Mucosa of descending colon (tissue), 3 donors: ENCODE results near the gene HBA1. TPM values are rescaled to one million over a fixed set of nuclear protein-coding genes. Genes with fewer than 3 reads are reported as not detected.

Experiments
- ATAC-seq: fragments of 200-7000 bp; cut with Tn5 transposase; one replicate; pipeline ENCODE4 v1.9.1; 2020; ENCODE audit warnings: mild to moderate bottlenecking, moderate library complexity
- DNase-seq, 3 donors: peaks; one replicate each; pipeline ENCODE4 v3.0.0-alpha.2; 2020
- H3K36me3 ChIP-seq: fragments of 200-600 bp; one replicate; pipeline ENCODE4 v1.8.0; 2021; ENCODE audit warnings: low read depth, mild to moderate bottlenecking
- H3K4me1 ChIP-seq: fragments of 200-600 bp; one replicate; pipeline ENCODE4 v1.8.0; 2021; ENCODE audit warnings: low read depth, mild to moderate bottlenecking
- H3K4me3 ChIP-seq: fragments of 200-600 bp; one replicate; pipeline ENCODE4 v1.8.0; 2021; ENCODE audit warnings: mild to moderate bottlenecking
- H3K9me3 ChIP-seq: fragments of 200-600 bp; one replicate; pipeline ENCODE4 v1.8.0; 2021; ENCODE audit warnings: mild to moderate bottlenecking
- intact Hi-C, 2 donors: fragments of 100-400 bp; cut with DNase I in 1 of 2; cut with micrococcal nuclease in 1 of 2; formaldehyde crosslinking; loops; one replicate each; pipeline versions ENCODE4 v1.11.0 to v1.11.1; 2022; cut with DNase I, micrococcal nuclease
- total RNA-seq, 3 donors: library from RNA; stranded (reverse); fragmentation: NEBNext Ultra II Directional in 2 of 3; extraction: Animal tissue kit (Norgen Biotek cat#: 25700) in 2 of 3; gene quantifications; one replicate each; pipeline versions ENCODE4 v1.2.1 to v1.2.4, GENCODE V29; 2021 to 2023
- TF ChIP-seq, protein P1 (sequence below): fragments of 200-600 bp; IDR thresholded peaks from one replicate; pipeline ENCODE4 v1.8.0; 2022; ENCODE audit warnings: antibody characterized with exemption, mild to moderate bottlenecking
- donor health status: DM: no; HTN: no; CAD: no; lungs with moderate emphysema.
- donor health status: DM: no; HTN: no; CAD: no.
- donor health status: DM: no; HTN: yes; CAD: no.

HBA1 gene
- total RNA-seq, 3 donors from 2014 or later: 4.3 to 8.5 TPM; not detected in 1

- no peak for ATAC-seq
- peaks cover 5% of the 10 kb centered on the region for H3K4me1 ChIP-seq
- H3K9me3 ChIP-seq: no peaks in the 10 kb centered on the region
- no peaks in the 10 kb centered on the region for H3K36me3 ChIP-seq
- intact Hi-C loops: no loop called here
- TF ChIP-seq, protein P1, sequence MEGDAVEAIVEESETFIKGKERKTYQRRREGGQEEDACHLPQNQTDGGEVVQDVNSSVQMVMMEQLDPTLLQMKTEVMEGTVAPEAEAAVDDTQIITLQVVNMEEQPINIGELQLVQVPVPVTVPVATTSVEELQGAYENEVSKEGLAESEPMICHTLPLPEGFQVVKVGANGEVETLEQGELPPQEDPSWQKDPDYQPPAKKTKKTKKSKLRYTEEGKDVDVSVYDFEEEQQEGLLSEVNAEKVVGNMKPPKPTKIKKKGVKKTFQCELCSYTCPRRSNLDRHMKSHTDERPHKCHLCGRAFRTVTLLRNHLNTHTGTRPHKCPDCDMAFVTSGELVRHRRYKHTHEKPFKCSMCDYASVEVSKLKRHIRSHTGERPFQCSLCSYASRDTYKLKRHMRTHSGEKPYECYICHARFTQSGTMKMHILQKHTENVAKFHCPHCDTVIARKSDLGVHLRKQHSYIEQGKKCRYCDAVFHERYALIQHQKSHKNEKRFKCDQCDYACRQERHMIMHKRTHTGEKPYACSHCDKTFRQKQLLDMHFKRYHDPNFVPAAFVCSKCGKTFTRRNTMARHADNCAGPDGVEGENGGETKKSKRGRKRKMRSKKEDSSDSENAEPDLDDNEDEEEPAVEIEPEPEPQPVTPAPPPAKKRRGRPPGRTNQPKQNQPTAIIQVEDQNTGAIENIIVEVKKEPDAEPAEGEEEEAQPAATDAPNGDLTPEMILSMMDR: no peak
- DNase-seq: no peak
- no peak overlapping the region for H3K4me3 ChIP-seq
Measured at GRCh38 chr16:140175-140857, 36.2 kb upstream of the HBA1 start.

- Histone ChIP-seq H3K9me3 (no peaks in the 10 kb centered on the region), H3K4me3 (no peak overlapping the region), H3K36me3 (no peaks in the 10 kb centered on the region), H3K4me1 (no peaks in the 10 kb centered on the region)
- intact Hi-C loops: no loop called here
- TF ChIP-seq, protein P1: no peak
- DNase-seq: no peak
- no peak for ATAC-seq
Measured at GRCh38 chr16:142405-142967, 34.0 kb upstream of the HBA1 start.

DNA sequence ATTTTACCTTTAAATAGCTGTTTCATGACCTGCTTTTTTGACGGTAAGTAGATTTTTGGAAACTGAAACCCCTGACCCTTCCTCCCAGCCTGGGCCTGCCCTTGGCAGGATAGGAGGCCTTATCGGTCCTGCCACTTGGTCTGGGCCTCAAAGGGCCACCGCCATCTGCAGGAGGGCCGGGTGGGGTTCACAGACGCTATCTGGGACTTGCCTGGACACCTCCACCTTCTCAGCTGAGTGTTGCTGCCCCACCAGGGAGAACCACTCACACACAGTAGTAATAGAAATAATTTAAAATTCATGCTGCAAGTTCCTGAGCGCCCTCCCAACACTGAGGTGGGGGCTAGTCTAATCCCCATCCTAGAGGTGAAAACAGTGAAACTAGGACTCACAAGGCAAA is 33.4 kb upstream of the HBA1 start:
- TF ChIP-seq, protein P1: no peak
- no peak overlapping the region for H3K4me3 ChIP-seq
- no peaks in the 10 kb centered on the region for H3K36me3 ChIP-seq
- DNase-seq (no peak), ATAC-seq (no peak)
- H3K9me3 ChIP-seq: no peaks in the 10 kb centered on the region
- no peaks in the 10 kb centered on the region for H3K4me1 ChIP-seq
- intact Hi-C loops: no loop called here

DNA sequence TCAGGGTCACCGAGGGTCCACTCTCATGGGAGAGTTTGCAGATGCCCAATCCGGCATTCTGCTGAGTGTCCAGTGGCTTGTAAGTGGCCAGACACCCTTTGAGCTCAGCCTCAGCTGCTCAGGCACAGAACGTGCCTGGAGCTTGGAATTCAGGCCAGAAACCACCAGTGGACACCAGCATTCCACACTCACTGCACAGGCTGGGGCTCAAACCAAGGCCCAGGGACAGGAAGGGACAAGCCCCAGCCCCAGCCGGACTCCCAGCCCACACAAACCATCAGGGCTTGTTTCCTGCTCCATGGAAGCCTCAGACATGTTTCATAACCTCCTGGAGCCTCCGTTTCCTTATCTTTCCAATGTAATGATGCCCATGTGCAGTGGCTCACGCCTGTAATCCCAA is 33.0 kb upstream of the HBA1 start:
- TF ChIP-seq, protein P1: no peak
- Histone ChIP-seq H3K4me3 (no peak overlapping the region), H3K36me3 (no peaks in the 10 kb centered on the region), H3K4me1 (no peaks in the 10 kb centered on the region), H3K9me3 (no peaks in the 10 kb centered on the region)
- intact Hi-C loops: no loop called here
- ATAC-seq (no peak), DNase-seq (no peak)

DNA sequence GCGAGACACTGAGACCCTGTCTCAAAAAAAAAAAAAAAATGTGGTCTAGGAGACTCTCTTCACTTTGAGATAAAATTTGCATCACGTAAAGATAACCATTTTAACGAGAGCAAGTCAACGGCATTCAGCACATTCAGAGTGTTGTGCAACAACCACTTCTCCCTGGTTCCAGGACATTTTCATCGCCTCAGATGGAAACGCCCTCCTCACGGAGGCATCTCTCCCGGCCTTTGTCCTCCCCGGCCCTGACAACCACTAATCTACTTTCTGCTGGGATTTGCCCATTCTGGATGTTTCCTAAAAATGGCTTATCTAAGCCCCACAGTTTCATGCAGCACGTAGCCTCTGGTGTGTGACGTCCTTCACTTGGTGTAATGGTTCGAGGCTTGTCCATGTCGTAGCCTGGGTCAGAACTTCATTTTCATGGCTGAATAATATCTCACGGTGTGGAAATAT is 31.7 kb upstream of the HBA1 start:
- H3K4me1 ChIP-seq: no peaks in the 10 kb centered on the region
- H3K9me3 ChIP-seq: no peaks in the 10 kb centered on the region
- no peak overlapping the region for H3K4me3 ChIP-seq
- H3K36me3 ChIP-seq: no peaks in the 10 kb centered on the region
- intact Hi-C loops: no loop called here
- DNase-seq (no peak), ATAC-seq (no peak)
- TF ChIP-seq, protein P1: no peak
